ENCODE results near the gene NEUROG2.

- TF ChIP-seq CTCF (conservative IDR thresholded peaks at IDR 0.05; ENCODE audit: low read depth, low read length) (no peak), EZH2 (IDR thresholded peaks at IDR 0.05; ENCODE audit: borderline replicate concordance, low read depth, low read length, poor library complexity, severe bottlenecking) (no peak)
Observed at GRCh38 chr4:112513971-112514646, 1.9 kb downstream of the NEUROG2 start.
